Suprapubic skin (tissue), 4 donors: ENCODE results near the gene MAP7.

Experiments used
- CTCF ChIP-seq, 2 donors: fragments of 200-600 bp in 1 of 2; fragments of 450-650 bp in 1 of 2; sonication (generic) in 1 of 2; IDR thresholded peaks; one replicate each; pipeline ENCODE4 v1.5.1; 2016 to 2019; ENCODE audit warnings: antibody characterized with exemption in 2 of 2, mild to moderate bottlenecking in 1 of 2, moderate library complexity in 1 of 2
- EP300 ChIP-seq: sonication (generic); formaldehyde crosslinking; IDR thresholded peaks from one replicate; pipeline ENCODE4 v1.6.1; 2017; ENCODE audit warnings: antibody characterized with exemption
- POLR2A ChIP-seq, 2 donors: fragments of 450-650 bp; IDR thresholded peaks; one replicate each; pipeline ENCODE4 v1.6.1; 2017; ENCODE audit warnings: antibody characterized with exemption in 2 of 2, mild to moderate bottlenecking in 2 of 2, moderate library complexity in 2 of 2
- POLR2AphosphoS5 ChIP-seq, 3 donors: sonication (generic); formaldehyde crosslinking; IDR thresholded peaks; one replicate each; pipeline ENCODE4 v1.6.1; 2017; ENCODE audit warnings: antibody characterized with exemption in 3 of 3

- TF ChIP-seq CTCF (IDR thresholded peaks at IDR 0.05) (no peak), POLR2A (IDR thresholded peaks at IDR 0.05) (no peak), POLR2AphosphoS5 (IDR thresholded peaks at IDR 0.05) (no peak), EP300 (no peak)
Observed at GRCh38 chr6:136526937-136527336, 23.3 kb downstream of the MAP7 start.
